T47D (cell line): ENCODE measurements around the gene SDK1.
"Not testable (repeated sequence)": the region's sequence is repeated elsewhere in the genome, so short reads cannot be mapped to it uniquely, and the experiment has no call there.

Experiments used
- DNase-seq, 2 experiments: peaks; one replicate each; pipeline versions ENCODE4 v3.0.0 to v3.0.0-alpha.2; 2011 to 2012; ENCODE audit warnings: low read depth in 1 of 2, low spot score in 1 of 2
- JUND ChIP-seq: IDR thresholded peaks from 2 replicates; pipeline ENCODE4 v1.6.1; 2012; ENCODE audit warnings: low read depth
- in situ Hi-C: cut with HindIII; loops from 2 replicates; pipeline ENCODE4 v1.10.0; 2016; ENCODE audit warnings: low sequenced_read_pairs, low pct_unique_long_range_greater_than_20kb

The SDK1 gene

DNA sequence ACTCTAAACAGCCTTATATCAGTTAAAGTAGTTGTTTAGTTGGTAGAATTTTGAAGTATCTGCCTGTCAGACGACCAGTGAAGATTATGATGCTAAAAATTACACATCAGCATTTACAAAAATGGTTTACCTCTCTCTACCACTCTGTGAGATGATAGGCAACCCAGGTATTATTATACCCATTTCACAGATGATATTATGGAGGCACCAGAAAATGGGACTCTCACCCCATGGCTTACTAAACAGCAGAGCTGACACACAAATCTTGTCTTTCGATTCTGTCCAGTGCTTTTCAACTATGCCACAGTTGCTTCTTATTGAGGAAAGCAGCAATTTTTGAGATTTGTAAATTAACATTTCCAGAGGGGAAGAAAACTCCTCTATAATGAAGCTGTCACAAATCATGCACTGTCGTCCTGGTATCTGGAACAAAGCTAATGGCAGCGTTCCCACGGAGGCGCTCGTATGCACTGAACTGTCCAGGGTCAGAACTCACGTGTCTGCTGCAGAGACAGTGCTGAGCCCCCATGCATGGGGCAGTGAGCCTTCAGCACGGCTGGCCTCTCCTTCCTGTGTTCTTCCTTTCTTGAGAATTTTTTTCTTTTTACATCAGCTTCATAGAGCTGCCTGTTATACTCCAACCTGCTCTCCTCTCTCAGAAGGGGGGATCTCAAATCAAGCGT, 381.1 kb downstream of the SDK1 start:
- no peak for DNase-seq
- no peak for TF ChIP-seq JUND
- in situ Hi-C loops: no loop called here

DNA sequence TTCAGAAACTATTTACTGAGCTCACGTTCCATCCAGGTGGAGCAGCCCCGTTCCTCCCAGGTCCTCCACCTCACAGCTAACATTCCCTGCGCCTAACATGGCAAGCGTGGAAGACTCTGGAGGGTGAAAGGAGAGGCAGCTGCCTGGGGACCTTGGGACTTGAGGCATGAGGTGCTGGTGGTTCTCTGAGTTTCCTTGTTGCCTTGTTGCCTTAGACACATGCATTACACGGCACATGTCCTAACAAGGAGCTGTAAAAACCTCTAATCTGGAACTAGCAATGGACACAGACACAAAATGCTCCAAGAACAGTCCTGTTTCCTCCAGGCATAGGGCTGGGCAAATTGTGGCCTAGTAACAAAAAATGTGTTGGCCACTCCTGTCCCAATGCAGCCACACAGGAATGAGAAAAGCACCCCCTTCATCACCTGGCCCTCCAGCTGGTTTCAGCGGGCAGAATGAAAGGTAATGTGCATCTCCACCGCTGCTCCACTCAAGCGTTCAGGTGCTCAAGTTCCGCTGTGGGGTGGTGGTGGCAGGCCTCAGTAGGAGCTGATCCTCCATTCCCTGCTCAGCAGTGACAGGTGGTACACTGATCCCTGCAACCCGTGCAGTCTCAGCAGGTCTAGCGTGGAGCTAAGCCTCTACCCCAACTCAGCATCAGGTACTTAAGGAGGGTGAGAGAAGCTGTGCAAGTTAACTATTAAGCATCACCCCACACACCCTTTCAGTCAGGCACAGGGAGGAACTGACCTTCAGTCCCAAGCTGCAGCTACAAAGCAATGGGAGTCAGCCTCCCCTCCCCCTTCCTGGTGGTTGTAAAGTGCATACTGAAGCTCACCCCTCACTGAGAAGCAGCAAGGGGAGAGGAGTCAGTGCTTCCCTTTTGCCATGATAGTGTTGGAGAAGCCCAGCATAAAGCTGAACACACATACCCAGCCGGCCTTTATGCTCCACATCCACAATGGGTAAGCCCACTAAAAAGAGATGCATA, 382.8 kb downstream of the SDK1 start:
- no peak for TF ChIP-seq JUND
- in situ Hi-C loops: no loop called here
- no peak for DNase-seq

DNA sequence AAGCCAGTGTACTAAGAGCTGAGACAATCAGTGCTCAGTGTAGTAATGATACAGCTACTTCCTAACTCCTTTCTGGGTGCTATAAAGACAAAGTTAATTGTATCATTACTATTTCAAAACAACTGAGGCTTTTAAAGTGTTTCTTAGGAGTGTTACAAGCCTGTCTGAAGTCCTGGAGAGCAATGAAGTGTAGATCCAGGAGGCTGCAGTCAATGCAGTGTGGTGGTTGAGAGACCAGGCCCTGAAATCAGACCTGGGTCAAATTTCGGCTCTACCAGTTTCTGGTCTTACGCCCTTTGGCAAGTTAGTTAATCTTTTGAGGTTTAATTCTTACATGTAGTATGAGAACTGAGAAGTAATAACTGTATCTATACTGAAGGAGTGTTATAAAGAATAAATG, 387.0 kb downstream of the SDK1 start:
- no peak for TF ChIP-seq JUND
- no peak for DNase-seq
- in situ Hi-C loops: no loop called here

DNA sequence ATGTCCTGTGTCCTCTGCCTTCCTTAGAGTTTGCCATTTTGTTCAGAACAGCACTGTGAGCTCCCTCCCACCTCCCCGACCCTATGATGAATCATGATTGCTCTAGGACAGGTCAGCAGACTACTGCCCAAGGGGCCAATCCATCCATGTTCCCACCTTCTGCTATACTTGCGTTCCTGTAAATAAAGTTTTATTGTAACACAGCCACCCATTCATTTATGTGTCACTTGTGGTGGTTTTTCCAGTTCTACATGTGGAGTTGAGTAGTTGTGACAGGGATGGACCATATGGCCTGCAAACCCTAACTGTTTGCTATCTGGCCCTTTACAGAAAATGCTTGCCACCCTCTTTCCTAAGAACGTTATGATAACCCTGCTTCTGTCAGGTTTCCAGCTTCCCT, 387.8 kb downstream of the SDK1 start:
- no peak for DNase-seq
- TF ChIP-seq JUND: no peak
- in situ Hi-C loops: no loop called here

DNA sequence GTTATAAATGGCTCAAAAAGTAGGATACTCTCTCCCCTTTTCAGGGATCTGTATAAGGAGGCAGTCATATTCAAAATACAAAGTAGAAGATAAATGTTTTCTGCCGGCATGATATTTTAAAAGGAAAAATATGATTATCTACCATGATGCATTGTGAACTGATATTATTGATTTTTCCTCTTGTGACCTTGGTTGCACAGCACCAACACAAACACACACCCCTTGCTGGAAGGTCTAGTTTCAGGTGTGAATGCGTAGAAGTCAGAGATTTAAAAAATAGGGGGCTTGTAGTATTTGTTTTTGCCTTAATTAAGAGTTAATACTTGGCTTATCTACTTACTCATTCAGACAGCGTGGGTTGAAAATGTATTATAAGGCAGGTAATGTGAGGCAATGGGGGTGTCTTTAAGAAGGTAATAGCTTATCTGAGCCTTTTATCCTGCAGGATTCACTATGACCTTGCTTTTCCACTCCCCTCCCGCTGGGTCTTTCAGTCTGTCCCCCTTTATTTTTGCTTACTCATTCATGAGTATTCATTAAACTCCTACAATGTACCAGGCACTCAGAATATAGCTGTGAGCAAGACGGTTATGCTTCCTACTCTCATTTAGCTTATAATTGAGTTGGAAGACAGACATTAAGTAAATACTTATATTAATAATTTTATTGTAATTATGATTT, 390.6 kb downstream of the SDK1 start:
- no peak for TF ChIP-seq JUND
- DNase-seq: no peak
- in situ Hi-C loops: no loop called here

DNA sequence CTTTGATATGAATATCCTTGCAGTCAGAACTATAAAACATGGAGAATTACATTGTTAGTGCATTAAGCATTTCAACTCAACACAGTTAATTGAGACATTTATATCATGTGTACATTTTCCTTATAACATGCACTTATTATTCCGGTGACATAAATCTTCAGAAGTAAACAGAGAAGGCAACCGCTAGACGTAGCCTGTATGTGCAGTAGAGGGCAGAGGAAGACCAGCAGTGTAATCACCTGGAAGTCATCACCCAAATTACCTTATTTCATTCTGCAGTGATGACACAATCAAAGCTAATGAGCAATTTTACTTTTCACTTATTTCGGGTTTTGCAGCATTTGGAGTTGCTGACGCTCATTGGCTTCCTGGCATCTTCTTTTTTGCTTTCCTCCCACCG, 394.6 kb downstream of the SDK1 start:
- in situ Hi-C loops: no loop called here
- no peak for TF ChIP-seq JUND
- peak in 1 of 2 experiments; percentile 32 for DNase-seq

DNA sequence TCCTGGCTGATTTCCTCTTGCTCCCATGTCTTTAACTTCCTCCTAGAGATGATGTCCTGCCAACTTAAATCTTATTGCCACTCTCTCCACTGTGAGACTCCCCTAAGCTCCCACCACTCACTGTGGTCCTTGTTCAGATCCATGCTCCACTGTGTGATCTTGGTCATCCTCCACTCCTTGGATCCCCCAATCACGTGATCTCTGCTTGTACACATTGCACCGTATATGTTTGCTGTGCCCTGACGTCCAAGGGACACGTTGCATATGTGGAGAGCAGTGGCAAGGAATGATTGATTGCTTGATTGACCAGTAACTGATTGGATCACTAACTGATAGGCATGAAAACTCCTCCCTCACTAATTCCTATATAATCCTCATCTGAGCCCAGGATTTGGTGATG, 395.1 kb downstream of the SDK1 start:
- in situ Hi-C loops: no loop called here
- no peak for DNase-seq
- TF ChIP-seq JUND: no peak

DNA sequence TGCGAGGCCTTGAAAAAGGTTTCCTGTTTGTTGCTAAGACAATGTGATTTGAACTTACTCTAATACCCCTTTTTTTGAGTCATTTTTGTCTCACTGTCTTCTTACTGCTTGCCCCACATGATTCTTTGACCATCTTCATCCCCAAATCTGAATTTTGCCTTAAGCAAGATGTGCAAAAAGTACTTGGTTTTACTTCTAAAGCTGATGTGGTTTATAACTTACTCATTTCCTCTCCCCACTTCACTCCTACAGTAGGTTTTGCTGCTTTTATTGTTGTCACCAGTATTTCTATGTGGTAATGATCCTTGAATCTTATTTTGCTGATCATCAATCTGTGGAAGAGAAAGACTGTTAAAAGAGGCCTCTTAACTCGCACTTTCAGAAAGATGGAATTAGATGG, 396.4 kb downstream of the SDK1 start:
- TF ChIP-seq JUND: no peak
- in situ Hi-C loops: no loop called here
- DNase-seq: no peak

DNA sequence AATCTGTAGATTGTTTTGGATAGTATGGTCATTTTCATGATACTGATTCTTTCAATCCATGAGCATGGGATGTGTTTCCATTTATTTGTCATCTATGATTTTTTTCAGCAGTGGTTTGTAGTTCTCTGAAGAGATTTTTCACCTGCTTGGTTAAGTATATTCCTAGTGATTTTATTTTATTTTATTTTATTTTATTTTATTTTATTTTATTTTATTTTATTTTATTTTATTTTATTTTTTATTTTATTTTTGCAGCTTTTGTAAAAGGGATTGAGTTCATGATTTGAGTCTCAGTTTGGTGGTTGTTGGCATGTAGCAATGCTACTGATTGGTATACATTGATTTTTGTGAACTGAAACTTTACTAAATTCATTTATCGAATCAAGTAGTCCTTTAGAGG, 404.2 kb downstream of the SDK1 start:
- DNase-seq: no peak
- in situ Hi-C loops: no loop called here
- no peak for TF ChIP-seq JUND

DNA sequence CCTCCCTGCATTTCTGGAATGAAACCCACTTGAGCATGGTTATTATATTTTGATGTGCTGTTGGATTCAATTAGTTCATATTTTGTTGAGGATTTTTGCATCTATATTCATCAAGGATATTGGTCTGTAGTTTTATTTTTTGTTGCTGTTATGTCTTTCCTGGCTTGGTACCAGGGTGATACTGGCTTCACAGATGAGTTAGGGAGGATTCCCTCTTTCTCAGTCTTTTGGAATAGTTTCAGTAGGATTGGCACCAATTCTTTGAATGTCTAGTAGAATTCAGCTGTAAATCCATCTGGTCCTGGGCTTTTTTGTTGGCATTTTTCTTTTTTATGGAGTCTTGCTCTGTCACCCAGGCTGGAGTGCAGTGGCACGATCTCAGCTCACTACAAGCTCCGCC, 405.0 kb downstream of the SDK1 start:
- in situ Hi-C loops, DNase-seq: not testable (repeated sequence)

DNA sequence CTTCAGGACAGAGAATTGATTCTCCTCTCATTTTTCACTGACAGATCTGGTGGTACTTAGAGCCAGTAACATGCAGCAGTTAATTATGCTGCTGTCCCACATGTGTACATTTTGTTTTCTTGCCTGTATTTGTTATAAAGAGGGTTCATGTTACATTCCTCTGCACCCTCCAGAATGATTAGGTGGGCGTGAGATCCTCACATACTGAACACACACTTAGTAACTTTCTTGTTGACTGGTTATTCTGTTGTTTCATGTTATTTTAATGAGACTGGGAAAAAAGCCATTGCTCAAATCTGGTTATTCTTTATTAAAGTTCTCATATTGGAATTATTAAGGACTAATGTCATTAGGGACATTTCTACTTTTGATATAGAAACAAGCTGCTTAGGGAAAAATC, 409.1 kb downstream of the SDK1 start:
- DNase-seq: no peak
- in situ Hi-C loops: no loop called here
- TF ChIP-seq JUND: no peak

DNA sequence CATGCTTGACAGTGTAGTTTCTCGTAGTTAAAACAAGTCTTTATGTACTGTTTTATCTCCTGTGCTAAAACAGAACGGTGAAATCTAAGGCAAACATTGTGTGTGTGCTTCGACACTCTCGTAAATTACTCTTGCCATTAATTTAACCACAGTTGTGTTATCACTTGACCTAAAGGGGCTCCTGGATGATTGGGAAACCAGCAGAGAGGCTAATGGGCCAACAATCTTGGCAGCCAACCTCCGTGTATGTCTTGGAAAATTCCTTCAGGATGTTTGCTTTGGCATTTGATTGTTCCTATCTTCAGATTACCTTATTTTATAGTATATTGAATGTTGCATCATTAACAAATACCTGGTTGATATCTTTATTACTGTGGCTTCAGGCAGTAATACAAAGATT, 409.5 kb downstream of the SDK1 start:
- no peak for TF ChIP-seq JUND
- in situ Hi-C loops: no loop called here
- no peak for DNase-seq

DNA sequence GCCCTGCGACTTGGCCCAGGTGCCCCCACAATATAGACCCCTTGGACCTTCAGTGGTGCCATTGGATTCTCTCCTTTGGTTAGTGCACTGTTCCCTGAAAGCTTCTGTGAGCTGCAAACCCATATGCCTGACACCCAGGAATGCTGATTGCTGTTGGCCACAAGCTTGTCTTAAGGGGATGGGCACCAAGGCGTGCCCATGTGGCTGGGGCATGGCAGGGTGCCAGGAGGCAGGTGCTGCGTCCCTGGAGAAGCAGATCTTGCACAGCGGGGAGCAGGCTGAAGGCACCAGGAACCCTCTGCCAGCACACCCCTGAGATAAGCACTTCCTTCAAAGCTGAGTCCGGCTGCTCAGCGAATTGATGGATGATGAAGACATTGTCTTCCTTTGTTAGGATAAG, 411.8 kb downstream of the SDK1 start:
- in situ Hi-C loops: no loop called here
- TF ChIP-seq JUND: no peak
- no peak for DNase-seq
